ENCODE results near the gene VNN1.
"Not testable (repeated sequence)": the region's sequence is repeated elsewhere in the genome, so short reads cannot be mapped to it uniquely, and the experiment has no call there.

The VNN1 gene

DNA sequence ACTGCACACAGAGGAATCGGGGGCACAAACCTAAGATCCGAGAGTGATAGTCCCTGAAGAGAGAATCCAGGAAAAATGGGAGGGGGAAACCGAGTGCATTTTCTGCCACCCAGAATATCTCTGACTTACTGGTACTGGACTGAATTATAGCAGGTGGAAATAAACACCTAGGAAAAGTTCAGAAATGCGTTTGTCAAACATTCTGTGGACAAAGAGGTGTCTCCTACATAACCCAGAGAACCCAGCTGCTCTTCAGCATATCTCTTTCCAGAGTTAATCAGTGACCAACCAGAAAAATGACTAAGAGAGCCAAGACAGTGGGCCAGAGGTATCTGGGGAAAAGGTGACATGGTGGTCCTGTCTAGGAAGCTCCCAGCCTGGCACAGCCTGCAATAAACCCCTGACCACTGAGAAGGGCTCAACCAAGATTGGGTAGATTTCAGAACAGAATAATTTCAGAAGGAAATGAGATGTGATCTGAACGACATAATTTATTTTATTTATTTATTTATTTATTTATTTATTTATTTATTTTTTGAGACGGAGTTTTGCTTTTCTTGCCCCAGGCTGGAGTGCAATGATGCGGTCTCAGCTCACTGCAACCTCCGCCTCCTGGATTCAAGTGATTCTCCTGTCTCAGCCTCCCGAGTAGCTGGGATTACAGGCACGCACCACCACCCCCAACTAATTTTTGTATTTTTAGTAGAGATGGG lies 6.0 kb upstream of the VNN1 start:
- no peak for DNase-seq

DNA sequence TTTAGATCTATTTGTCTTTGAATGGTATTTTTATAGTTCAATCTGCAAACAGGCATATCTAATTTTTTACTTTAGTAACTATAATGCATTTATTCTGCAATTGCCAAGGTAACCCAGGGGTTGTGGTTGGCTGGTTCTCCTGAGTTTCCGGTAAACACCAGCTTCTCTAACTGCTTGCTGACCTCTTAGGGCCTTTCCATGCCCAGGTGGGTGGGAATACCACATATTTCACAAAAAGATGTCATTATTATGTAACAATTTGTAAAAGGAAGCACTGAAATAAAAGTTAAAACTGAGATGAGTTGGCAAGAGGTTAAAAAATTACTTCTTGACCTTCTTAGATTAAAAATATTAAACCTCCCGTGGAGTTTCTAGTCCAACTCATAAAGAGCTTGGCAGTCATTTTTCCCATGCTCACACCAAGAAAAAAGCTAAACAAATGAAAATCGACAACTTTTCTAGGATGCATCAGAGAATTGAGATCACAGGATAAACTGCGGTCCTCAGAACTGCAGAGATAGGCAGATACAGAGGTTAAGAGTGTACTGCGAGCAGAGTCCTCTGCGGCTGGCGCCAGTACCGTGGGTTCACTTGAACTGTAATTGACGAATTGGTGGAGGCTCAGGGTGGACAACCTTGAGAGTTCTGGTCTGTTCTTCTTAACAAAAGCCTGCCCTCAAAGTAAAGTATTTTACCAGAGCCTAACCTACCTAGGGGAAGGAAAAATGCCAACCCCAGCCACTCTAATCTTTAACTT lies 2.2 kb upstream of the VNN1 start:
- DNase-seq: no peak

DNA sequence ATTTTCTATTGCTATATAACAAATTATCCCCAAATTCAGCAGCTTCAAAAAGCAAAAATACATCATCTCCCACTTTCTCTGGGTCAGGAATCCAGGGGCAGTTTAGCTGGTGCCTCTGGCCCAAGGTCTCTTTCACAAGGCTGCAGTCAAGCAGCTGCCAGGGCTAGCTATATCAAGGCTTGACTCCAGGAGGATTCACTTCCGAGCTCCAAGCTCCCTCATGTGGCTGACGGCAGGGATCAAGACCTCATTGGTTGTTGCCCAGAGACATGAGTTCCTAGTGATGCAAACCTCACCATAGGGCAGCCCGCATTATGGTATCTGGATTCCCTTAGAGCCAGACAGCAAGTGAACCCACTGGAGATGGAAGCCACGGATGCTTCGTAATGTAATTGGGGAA lies 1.3 kb upstream of the VNN1 start:
- no peak for DNase-seq

DNA sequence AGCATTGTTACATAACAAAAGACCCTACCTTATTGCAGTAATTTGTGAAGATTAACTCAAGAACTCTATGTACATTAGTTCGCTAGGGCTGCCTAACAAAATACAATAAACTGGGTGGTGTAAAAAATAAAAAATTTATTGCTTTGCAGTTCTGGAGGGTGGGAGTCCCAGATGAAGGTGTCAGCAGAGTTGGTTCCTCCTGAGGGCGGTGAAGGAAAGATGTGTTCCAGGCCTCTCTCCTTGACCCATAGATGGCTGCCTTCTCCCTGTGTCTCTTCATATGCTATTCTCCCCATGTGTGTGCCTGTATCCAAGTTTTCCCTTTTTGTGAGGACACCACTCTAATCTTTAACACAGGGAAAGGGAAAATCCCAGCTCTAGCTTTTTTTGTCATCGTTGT lies 305 bp upstream of the VNN1 start:
- no peak for DNase-seq

DNA sequence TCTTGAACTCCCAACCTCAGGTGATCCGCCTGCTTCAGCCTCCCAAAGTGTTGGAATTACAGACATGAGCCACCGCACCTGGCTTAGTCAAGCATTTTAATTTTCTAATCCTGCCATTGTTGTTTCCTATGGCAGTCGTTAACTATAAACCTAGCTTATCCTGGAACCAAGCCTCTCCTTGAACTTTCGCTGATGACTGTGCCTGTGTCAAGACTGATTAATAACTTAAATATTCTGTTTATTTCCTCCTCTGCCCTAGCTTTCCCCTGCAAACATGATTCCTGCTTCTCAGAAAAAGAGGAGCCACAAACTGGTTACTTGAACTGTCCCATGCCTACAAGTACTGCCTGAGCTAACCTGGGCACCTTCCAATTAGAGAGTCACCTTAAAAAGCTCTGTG lies 1.5 kb downstream of the VNN1 start:
- DNase-seq: no peak

DNA sequence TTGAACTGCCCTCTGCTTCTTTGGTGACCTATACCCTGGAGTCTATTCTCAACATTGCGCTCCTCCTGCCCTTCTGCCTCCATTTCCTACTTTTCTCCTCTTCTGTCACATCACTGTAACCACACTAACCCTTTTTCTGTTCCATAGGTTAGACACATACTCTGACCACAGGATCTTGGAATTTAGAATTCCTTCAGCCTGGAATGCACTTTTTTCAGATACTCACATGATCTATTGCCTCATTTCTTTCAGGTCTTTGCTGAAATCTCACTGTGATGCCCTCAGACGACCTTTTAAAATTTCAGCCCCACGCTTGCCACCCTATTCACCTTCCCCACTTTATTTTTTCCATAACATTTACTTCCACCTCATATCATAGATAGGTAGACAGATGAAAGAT lies 5.1 kb downstream of the VNN1 start:
- no peak for DNase-seq

DNA sequence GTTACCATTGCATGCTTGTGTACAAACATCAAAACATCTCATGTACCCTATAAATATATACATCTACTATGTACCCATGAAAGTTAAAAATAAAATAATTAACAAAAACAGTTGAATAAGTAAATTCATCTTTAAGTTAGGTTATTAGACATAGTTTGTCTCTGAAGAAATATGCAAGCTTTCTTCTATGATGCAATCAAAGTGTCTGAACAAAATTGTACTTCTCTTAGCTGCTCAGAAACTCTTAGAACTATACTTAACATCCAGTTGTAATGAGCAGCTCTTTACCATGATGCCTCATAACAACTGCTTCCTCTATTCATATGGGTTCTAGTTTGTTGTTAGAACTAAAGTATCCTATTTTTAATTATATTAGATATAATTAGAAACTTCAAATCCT lies 5.9 kb downstream of the VNN1 start:
- DNase-seq: no peak

DNA sequence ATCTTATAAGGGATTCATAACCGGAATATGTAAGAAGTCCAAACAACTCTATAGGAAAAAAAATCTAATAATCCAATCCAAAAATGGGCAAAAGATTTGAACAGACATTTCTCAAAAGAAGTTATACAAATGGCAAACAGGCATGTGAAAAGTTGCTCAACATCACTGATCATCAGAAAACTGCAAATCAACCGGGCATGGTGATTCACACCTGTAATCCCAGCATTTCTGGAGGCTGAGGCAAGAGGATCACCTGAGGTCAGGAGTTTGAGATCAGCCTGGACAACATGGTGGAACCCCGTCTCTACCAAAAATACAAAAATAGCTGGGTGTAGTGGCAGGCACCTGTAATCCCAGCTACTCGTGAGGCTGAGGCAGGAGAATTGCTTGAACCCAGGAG lies 7.1 kb downstream of the VNN1 start:
- DNase-seq: not testable (repeated sequence)

DNA sequence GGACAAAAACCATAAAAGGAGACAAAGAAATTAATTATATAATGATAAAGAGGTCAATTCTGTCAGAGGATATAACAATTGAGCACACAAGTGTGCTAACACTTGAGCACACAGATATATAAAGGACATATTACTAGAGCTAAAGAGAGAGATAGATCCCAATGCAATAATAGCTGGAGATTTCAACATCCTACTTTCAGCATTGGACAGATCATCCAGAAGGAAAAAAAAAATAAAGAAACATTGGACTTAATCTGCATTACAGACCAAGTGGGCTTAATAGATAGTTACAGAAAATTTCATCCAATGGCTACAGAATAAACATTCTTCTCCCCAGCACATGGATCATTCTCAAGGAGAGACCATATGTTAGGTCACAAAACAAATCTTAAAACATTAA lies 9.9 kb downstream of the VNN1 start:
- DNase-seq: no peak

DNA sequence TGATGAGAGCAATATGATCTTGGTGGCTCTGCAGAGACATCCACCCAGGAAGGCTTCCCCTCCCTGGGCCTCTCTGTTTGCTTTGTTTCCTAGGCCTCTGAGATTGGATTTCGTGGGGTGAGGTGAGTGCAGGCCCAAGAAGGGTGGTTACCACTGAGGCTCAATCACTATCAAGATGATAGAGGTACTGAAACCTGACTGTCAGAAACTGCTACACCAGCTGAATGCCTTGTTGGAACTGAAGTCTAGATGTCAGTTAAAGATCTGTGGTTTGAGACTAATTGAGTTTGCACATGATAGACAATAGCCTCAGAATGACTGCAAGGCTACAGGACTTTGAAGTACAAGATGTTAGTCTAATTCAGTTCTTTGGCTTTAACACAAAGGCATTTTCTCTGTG lies 15.2 kb downstream of the VNN1 start:
- DNase-seq: no peak

DNA sequence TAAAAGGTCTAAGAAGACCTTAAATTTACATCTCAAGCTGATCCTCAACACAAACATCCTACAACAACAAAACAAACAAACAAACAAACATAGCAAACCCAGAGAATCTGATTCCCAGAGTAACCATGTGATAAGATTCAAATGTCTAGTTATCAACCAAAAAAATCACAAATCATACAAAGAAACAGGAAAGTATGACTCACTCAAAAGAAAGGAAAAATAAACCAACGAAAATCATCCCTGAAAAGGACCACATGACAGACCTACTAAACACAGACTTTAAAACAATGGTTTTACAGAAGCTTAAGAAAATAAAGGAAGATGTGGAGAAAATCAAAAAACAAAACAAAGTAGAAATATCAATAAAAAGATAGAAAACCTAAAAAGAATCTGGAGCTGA lies 18.1 kb downstream of the VNN1 start:
- DNase-seq: no peak

DNA sequence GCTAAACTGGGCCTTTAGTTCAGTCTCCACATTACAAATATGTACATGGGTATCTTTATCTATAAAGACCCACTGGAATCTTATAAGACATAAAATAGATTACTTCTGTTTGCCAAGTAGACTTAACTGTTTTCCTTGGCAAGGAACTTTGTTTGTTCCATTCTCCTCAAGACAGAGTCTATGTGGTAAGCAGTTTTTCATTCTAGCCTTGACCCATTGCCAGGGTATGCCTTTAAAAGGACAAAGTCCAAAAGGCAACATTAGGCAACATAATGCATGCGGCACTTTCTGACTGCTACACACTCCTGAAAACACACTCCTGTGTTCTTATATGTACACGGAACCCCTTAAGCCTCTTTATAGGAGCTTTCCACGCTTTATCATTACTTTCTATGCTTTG lies 20.4 kb downstream of the VNN1 start:
- DNase-seq: no peak

DNA sequence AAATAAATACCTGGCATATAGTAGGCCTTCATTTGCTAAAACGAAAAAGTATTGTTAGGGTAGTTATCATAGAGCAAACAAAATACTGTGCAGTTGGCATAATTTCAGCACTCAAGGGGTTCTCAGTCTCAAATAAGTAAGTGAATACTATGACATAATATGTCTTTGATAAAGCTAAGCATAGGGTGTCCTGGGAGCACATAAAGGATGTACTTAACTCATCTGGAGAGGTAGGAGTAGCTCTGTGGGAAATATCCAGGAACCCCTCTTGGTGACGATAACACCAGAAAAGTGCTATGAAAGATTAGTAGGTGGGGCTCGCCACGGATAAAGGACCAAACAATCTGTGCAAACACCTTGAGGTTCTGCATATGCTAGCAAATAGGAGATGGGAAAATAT lies 23.2 kb downstream of the VNN1 start:
- DNase-seq: no peak

DNA sequence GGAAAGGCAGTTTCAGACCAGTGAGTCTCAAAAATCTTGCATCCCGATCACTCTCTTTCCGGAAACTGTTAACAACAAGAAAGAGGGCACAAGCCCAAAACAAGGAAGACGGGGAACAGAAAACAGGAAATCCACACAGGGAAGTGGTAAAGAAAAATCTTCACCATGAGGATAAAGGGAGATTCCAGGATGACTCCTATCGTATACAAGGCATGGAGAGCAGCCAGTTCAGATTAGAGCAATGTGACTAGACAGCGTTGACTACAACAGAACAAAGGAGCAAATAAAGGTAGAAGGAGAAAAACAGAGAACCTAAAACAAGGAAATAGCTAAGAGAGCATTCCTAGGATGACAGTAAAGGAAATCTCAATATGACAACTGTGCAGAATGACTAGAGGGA lies 26.5 kb downstream of the VNN1 start:
- no peak for DNase-seq

DNA sequence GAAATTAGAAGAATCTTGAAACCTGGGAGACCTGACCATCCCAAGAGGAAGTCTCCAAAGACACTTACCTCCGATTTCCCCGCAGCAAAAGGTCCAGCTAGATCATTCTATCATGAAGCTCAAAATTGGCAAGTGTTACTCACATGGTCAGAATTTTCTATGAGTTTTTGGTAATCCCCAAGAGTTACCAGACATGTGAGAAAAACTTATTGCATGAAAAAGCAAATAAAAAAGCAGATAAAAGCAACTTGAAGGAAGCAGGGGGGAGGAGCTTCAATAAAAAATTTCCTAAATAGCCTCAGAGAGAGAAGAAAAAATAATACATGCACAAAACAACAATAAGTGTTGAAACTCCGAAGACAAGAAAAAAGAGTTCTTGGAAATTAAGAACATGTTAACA lies 27.3 kb downstream of the VNN1 start:
- DNase-seq: no peak

DNA sequence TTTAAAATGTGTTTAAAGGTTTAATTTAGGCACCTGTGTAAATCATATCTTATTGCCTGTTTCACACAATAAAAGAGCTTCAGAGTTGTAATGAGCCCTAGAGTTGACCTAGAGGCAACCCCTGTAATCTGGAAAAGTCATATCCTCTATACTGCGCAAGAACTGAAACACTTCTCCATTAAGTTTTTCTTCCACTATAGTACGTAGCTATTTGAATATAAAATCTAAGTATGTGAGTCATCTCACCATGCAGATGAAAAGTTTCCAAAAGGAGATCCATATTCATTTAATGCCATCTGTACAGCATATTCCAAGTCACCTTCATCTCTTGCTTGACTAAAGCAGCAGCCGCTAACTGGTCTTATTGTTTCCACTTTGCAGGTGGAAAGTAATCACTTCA lies 28.8 kb downstream of the VNN1 start:
- DNase-seq: no peak

DNA sequence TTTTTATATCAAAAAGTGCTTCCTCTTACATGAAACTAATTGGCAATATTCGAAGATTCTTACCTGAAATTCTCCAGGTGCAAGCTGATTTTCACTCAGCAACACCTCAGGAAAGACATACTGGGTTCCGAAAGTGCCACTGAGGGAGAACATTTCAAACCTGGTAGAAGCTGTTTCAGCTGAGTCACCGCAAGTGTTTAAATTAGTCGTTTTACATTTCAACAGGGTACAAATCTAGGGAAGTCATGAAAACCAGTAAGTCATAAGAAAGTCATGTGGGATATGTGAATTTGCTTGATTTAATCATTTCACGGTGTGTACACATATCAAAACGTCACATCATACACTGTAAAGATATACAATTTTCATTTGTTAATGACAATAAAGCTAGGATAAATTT lies 29.6 kb downstream of the VNN1 start:
- no peak for DNase-seq

DNA sequence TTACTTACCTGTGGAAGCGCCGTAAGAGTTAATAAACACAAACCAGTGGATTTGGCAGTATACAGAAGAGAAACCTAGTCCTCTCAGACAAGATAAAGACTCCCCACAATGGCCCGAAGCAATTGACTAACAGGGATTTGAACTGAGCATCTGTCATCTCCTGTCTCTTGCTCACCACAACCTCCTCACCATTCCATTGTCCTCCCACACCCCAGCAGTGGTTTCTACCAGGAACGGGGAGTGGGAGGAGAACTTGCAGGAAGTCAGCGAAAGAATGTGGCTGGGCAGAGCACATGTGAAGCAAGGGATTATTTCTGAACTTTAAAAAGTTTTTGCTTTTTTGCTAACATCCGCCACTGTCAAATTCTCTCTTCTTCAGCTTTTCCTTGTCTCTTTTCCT lies 30.3 kb downstream of the VNN1 start:
- DNase-seq: no peak

DNA sequence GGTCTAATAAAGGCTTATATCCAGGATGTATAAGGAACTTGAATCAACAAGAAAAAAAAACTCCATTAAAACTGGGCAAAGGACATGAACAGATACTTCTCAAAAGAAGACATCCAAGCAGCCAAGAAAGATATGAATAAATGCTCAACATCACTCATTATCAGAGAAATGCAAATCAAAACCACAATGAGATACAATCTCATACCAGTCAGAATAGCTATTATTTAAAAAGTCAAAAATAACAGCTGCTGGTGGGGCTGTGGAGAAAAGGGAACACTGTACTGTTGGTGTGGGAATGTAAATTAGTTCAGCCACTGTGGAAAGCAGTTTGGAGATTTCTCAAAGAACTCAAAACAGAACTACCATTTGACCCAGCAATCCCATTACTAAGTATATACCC lies 34.8 kb downstream of the VNN1 start:
- DNase-seq: not testable (repeated sequence)

DNA sequence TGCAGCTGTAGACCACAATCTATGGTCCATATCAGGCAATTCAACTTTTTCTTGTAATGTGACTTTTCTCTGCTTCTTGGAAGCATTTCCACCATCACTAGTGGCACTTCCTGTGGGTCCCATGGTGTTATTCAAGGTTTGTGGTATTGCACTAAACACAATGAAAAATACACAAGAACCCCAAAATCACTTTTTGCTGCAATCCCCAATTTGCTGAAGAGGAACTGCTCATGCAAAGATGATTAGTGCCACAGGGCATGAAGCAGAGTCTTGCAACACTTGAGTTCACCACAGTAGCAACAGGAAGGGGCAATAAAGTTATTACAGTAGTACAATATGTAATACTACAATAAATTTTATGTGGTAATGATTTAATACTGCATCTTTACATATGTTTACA lies 38.1 kb downstream of the VNN1 start:
- no peak for DNase-seq

DNA sequence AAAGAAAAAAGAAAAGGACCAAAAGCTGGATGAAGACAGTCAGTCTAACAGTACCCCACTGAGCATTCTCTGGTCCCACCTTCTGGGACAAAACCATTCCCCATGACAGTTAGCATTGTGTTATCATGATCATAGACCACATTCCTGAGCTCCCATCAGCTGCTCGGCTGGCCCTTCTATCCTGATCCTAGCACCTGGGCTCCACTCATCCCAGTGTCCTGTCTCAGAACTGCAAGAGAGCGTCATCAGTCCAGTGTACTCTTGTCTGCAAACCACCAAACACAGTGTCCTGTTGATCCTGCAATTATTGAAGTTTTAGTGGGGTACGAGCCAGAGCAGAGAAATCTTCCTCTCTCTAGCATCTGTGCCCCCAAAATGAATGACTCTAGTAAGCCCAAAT lies 38.9 kb downstream of the VNN1 start:
- DNase-seq: no peak

DNA sequence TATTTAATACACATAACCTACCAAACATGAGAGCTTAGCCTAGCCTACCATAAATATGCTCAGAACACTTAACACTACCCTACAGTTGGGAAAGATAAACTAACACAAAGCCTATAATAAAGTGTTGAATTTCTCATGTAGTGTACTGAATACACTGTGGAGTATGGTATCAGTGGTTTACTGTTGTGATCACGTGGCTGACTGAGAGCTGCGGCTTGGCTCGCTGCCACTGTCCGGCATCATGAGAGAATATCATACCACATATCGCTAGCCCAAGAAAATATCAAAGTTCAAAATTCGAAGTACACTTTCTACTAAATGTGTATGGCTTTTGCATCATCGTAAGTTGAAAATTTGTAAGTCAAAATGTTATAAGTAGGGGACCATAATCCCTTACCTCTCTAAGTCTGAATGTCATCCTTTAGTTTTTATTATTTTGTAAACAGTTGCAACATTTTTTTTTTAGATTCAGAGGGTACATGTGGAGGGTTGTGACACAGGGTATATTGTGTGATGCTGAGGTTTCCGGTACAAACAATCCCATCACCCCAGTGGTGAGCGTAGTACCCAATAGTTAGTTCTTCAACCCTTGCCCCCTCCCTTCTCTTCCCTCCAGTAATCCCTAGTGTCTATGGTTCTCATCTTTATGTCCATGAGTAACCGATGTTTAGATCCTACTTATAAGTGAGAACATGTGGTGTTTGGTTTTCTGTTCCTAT lies 40.3 kb downstream of the VNN1 start:
- DNase-seq: no peak

DNA sequence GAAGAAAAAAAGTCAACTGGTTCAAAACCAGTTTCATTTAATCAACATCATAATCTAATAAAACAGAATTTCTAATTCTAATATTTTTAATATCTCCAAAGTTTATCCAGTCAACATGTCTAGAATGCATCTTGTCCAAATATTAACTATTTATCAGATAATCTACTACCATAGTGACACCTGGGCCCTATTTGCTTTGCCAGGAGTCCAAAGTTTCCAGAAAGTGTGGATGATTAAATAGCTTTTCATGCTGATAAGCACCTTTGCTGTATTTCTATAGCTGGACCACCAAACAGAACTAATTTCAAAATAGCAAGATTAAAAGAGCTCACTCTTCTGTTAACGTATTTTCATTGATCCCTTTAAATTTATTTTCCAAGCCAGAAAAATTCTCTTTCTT lies 42.6 kb downstream of the VNN1 start:
- no peak for DNase-seq

DNA sequence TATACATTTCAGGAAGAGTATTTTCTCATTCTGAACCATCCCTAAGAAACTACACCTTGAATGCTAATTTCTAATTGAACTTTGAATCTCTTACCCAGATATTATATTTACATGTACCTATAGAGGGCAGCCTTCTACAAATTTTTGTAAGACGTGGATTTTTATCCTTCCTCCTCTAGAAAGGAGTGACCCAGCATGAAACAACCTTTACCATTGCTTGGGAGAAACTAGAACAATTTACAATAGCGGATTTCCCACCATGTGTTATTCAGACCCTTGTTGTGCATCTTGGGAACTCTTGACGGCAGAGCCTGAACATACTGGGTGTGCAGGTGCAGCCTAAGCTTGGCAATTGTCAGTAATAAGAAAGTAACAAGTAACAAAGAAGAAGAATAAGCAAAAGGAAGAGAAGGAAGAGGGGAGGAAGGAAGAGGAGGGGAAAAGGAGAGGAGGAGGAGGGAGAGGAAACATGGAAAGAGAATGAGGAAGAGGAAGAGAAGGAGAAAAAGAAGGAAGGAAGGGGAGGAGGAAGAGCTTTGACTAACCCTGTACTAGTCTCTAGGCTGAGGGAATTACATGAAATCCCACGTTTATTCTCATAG lies 44.1 kb downstream of the VNN1 start:
- DNase-seq: no peak
